ENCODE measurements around the gene TBC1D10B. TPM values are rescaled to one million over a fixed set of nuclear protein-coding genes. Genes with fewer than 3 reads are reported as not detected.
"Not testable (repeated sequence)": the region's sequence is repeated elsewhere in the genome, so short reads cannot be mapped to it uniquely, and the experiment has no call there.

The TBC1D10B gene
- total and polyA plus RNA-seq, 9 donors: 18.4 to 46.9 (median 35.2) TPM

GRCh38 chr16:30342751-30343490, 27.4 kb downstream of the TBC1D10B start:
- Histone ChIP-seq H3K4me1 (ENCODE audit: insufficient read depth) (no peaks in the 10 kb centered on the region), H3K4me3 (no peak overlapping the region), H3K27me3 (no peaks in the 10 kb centered on the region), H3K27ac (no peak overlapping the region), H3K9me3 (no peaks in the 10 kb centered on the region), H3K36me3 (no peaks in the 10 kb centered on the region)
- DNase-seq: no peak
- intact Hi-C loops (cut with DNase I): no loop called here
- no peak for TF ChIP-seq POLR2A (IDR thresholded peaks at IDR 0.05)
- TF ChIP-seq EP300 (IDR thresholded peaks at IDR 0.05): no peak
- TF ChIP-seq CTCF (IDR thresholded peaks at IDR 0.05): no peak
- 91 to 94% (median 92%) methylated on average over 31 to 32 of the region's 32 CpGs for WGBS, 3 donors

- H3K36me3 ChIP-seq; H3K4me1 ChIP-seq (ENCODE audit: insufficient read depth); intact Hi-C loops (cut with DNase I); H3K9me3 ChIP-seq; DNase-seq; H3K27me3 ChIP-seq; H3K4me3 ChIP-seq; H3K27ac ChIP-seq: not testable (repeated sequence)
- 79 to 89% (median 83%) methylated on average over 8 of the region's 8 CpGs for WGBS, 3 donors
Observed at GRCh38 chr16:30341971-30342370, 28.3 kb downstream of the TBC1D10B start.

- intact Hi-C loops (cut with DNase I): no loop called here
- Histone ChIP-seq H3K4me1 (ENCODE audit: insufficient read depth) (peaks cover 5% of the 10 kb centered on the region), H3K27ac (no peak overlapping the region), H3K9me3 (no peaks in the 10 kb centered on the region), H3K27me3 (no peaks in the 10 kb centered on the region), H3K4me3 (no peak overlapping the region), H3K36me3 (no peaks in the 10 kb centered on the region)
- 87 to 95% (median 90%) methylated on average over 13 of the region's 13 CpGs for WGBS, 3 donors
- no peak for DNase-seq
- TF ChIP-seq POLR2A (IDR thresholded peaks at IDR 0.05) (no peak), EP300 (IDR thresholded peaks at IDR 0.05) (no peak), CTCF (IDR thresholded peaks at IDR 0.05) (no peak)
Observed at GRCh38 chr16:30340621-30341020, 29.7 kb downstream of the TBC1D10B start.

GRCh38 chr16:30338715-30339114, 31.6 kb downstream of the TBC1D10B start:
- intact Hi-C loops (cut with DNase I): not testable (repeated sequence)

GRCh38 chr16:30337964-30338357, 32.3 kb downstream of the TBC1D10B start:
- DNase-seq; intact Hi-C loops (cut with DNase I); H3K9me3 ChIP-seq; H3K4me1 ChIP-seq (ENCODE audit: insufficient read depth); H3K27ac ChIP-seq; H3K36me3 ChIP-seq; H3K27me3 ChIP-seq; H3K4me3 ChIP-seq: not testable (repeated sequence)
- WGBS, 3 donors: 89 to 97% (median 93%) methylated on average over 10 of the region's 10 CpGs

More at GRCh38 chr16:30338715-30339114, 31.6 kb downstream of the TBC1D10B start:
- not testable (repeated sequence) for H3K9me3 ChIP-seq; H3K27me3 ChIP-seq; H3K27ac ChIP-seq; H3K4me3 ChIP-seq; DNase-seq; H3K36me3 ChIP-seq; H3K4me1 ChIP-seq (ENCODE audit: insufficient read depth)
- WGBS, 3 donors: 30 to 42% (median 35%) methylated on average over 5 of the region's 5 CpGs

Measured in ovary (tissue), 9 donors.